NCI-H226 (cell line): Measurements from ENCODE around the gene TMEM45B.
"Not testable (repeated sequence)": the region's sequence is repeated elsewhere in the genome, so short reads cannot be mapped to it uniquely, and the experiment has no call there.

Source experiments
- DNase-seq: peaks from one replicate; pipeline ENCODE4 v3.0.0-alpha.2; 2015

Gene TMEM45B

GRCh38 chr11:129813231-129813791 lies 2.3 kb upstream of the TMEM45B start:
- DNase-seq, result no peak

GRCh38 chr11:129814244-129815014 lies 1.2 kb upstream of the TMEM45B start:
- no peak for DNase-seq

GRCh38 chr11:129817534-129818051 lies 1.9 kb downstream of the TMEM45B start:
- DNase-seq, result no peak

GRCh38 chr11:129818236-129818635 lies 2.6 kb downstream of the TMEM45B start:
- not testable (repeated sequence) for DNase-seq

GRCh38 chr11:129819237-129819636 lies 3.6 kb downstream of the TMEM45B start:
- DNase-seq, result no peak

- not testable (repeated sequence) for DNase-seq
Measured at GRCh38 chr11:129820228-129820627, 4.6 kb downstream of the TMEM45B start.

- DNase-seq, result not testable (repeated sequence)
Measured at GRCh38 chr11:129823281-129823680, 7.6 kb downstream of the TMEM45B start.

GRCh38 chr11:129823799-129824198 lies 8.2 kb downstream of the TMEM45B start:
- DNase-seq, result not testable (repeated sequence)

- peak; percentile 85 for DNase-seq
Measured at GRCh38 chr11:129825380-129825779, 9.7 kb downstream of the TMEM45B start.

GRCh38 chr11:129828301-129828836 lies 12.7 kb downstream of the TMEM45B start:
- DNase-seq, result no peak

- DNase-seq, result peak; percentile 20
Measured at GRCh38 chr11:129829497-129829896, 13.8 kb downstream of the TMEM45B start.

- peak; percentile 57 for DNase-seq
Measured at GRCh38 chr11:129831227-129831626, 15.6 kb downstream of the TMEM45B start.

GRCh38 chr11:129833260-129833659 lies 17.6 kb downstream of the TMEM45B start:
- not testable (repeated sequence) for DNase-seq

GRCh38 chr11:129836423-129836891 lies 20.8 kb downstream of the TMEM45B start:
- peak; percentile 46 for DNase-seq

- DNase-seq, result no peak
Measured at GRCh38 chr11:129836979-129837378, 21.3 kb downstream of the TMEM45B start.

- no peak for DNase-seq
Measured at GRCh38 chr11:129840236-129840635, 24.6 kb downstream of the TMEM45B start.

- DNase-seq, result no peak
Measured at GRCh38 chr11:129842138-129842537, 26.5 kb downstream of the TMEM45B start.

GRCh38 chr11:129846508-129847335 lies 31.1 kb downstream of the TMEM45B start:
- peak; percentile 92 for DNase-seq

GRCh38 chr11:129847361-129847760 lies 31.7 kb downstream of the TMEM45B start:
- not testable (repeated sequence) for DNase-seq

- DNase-seq, result no peak
Measured at GRCh38 chr11:129849447-129850130, 33.9 kb downstream of the TMEM45B start.

GRCh38 chr11:129852125-129852740 lies 36.6 kb downstream of the TMEM45B start:
- DNase-seq, result no peak
